ENCODE data around the gene RPL39.

RPL39 gene

GRCh38 chrX:119763181-119763580 lies 28.2 kb downstream of the RPL39 start:
- TF ChIP-seq CTCF (IDR thresholded peaks at IDR 0.05; ENCODE audit: borderline replicate concordance, control extremely low read depth, extremely low read depth, insufficient read depth, missing control alignments), result no peak
- DNase-seq (ENCODE audit: low spot score), result no peak
- in situ Hi-C loops (cut with MboI; ENCODE audit: low sequenced_read_pairs, unreplicated experiment), result no loop called here

GRCh38 chrX:119762718-119763117 lies 28.7 kb downstream of the RPL39 start:
- DNase-seq (ENCODE audit: low spot score), result no peak
- TF ChIP-seq CTCF (IDR thresholded peaks at IDR 0.05; ENCODE audit: borderline replicate concordance, control extremely low read depth, extremely low read depth, insufficient read depth, missing control alignments), result no peak
- in situ Hi-C loops (cut with MboI; ENCODE audit: low sequenced_read_pairs, unreplicated experiment), result no loop called here

- no peak for DNase-seq (ENCODE audit: low spot score)
- in situ Hi-C loops (cut with MboI; ENCODE audit: low sequenced_read_pairs, unreplicated experiment), result no loop called here
- TF ChIP-seq CTCF (IDR thresholded peaks at IDR 0.05; ENCODE audit: borderline replicate concordance, control extremely low read depth, extremely low read depth, insufficient read depth, missing control alignments), result no peak
These were observed 31.2 kb downstream of the RPL39 start for GRCh38 chrX:119760026-119760877.

GRCh38 chrX:119759248-119759766 lies 32.1 kb downstream of the RPL39 start:
- no peak for DNase-seq (ENCODE audit: low spot score)
- no peak for TF ChIP-seq CTCF (IDR thresholded peaks at IDR 0.05; ENCODE audit: borderline replicate concordance, control extremely low read depth, extremely low read depth, insufficient read depth, missing control alignments)
- in situ Hi-C loops (cut with MboI; ENCODE audit: low sequenced_read_pairs, unreplicated experiment), result no loop called here

GRCh38 chrX:119758731-119759247 lies 32.6 kb downstream of the RPL39 start:
- no peak for DNase-seq (ENCODE audit: low spot score)
- in situ Hi-C loops (cut with MboI; ENCODE audit: low sequenced_read_pairs, unreplicated experiment), result no loop called here
- TF ChIP-seq CTCF (IDR thresholded peaks at IDR 0.05; ENCODE audit: borderline replicate concordance, control extremely low read depth, extremely low read depth, insufficient read depth, missing control alignments), result no peak

GRCh38 chrX:119757979-119758730 lies 33.3 kb downstream of the RPL39 start, which contains the start of gene SOWAHD:
TSS of gene SOWAHD (plus strand) at chrX:119758588. CDS start at chrX:119758668, 80 bp downstream.
- in situ Hi-C loops (cut with MboI; ENCODE audit: low sequenced_read_pairs, unreplicated experiment), result no loop called here
- peak; percentile 49 for DNase-seq (ENCODE audit: low spot score)
- no peak for TF ChIP-seq CTCF (IDR thresholded peaks at IDR 0.05; ENCODE audit: borderline replicate concordance, control extremely low read depth, extremely low read depth, insufficient read depth, missing control alignments)
